HepG2 (cell line): ENCODE results near the gene ALS2.

Experiments used
- PHF8 ChIP-seq: sonication (generic); formaldehyde crosslinking; IDR thresholded peaks from 2 replicates; pipeline ENCODE4 v1.5.0; 2020; ENCODE audit warnings: missing genetic modification reagents
- SETDB1 ChIP-seq: sonication (generic); formaldehyde crosslinking; IDR thresholded peaks from 2 replicates; pipeline ENCODE4 v1.5.1; 2020; ENCODE audit warnings: missing genetic modification reagents, mild to moderate bottlenecking, borderline replicate concordance

DNA sequence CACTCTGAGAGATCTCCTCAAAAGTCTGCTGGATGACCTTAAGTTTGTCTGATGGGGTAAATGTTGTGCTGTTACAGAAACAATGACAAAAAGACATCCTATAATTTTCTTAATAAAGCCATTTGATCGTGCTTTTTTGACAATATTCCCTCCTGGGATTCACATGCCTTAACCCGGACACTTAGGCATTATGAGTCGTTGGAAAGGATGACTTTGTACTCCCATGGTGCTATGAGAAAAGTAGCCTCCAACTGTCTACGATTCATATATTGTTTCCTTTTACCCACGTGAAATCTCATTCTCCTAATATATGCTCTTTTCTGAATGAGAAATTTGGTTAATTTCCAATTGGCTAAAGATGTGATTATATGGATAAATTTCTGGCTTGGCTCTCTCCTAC, 76.2 kb downstream of the ALS2 start:
- no peak for TF ChIP-seq SETDB1 (CRISPR knock-in tag)
- no peak for TF ChIP-seq PHF8
